OCI-LY7 (cell line): ENCODE data around the gene RRBP1. TPM values are rescaled to one million over a fixed set of nuclear protein-coding genes. Genes with fewer than 3 reads are reported as not detected.

Source experiments
- BruUV-seq: library from RNA; stranded (reverse); fragments of 400-500 nt; replicated peaks from 2 replicates; lab custom pipeline; 2021; lab: Mats Ljungman, UMichigan
- CTCF ChIA-PET: fragments of 300-600 bp; sonication (Branson Sonifier 250); formaldehyde crosslinking; loops from one replicate; lab custom pipeline; 2022; ENCODE audit warnings: antibody characterized with exemption; ENCODE audit not compliant: unreplicated experiment; lab: Charles Lee
- POLR2A ChIA-PET: fragments of 300-600 bp; sonication (Branson Sonifier 250); formaldehyde crosslinking; loops from one replicate; lab custom pipeline; 2022; ENCODE audit warnings: antibody characterized with exemption; lab: Charles Lee
- DNase-seq: peaks from one replicate; pipeline ENCODE4 v3.0.0-alpha.2; 2015; ENCODE audit warnings: low spot score
- H2AFZ ChIP-seq: fragments of 200-600 bp; sonication (generic), shearing (Covaris generic); 2 replicates; pipeline ENCODE4 v1.6.1; 2014; ENCODE audit warnings: mild to moderate bottlenecking, antibody characterized with exemption, low read length, moderate library complexity
- H3K27ac ChIP-seq: fragments of 200-600 bp; sonication (generic); 2 replicates; pipeline ENCODE4 v1.5.1; 2014; ENCODE audit warnings: mixed run types, low read depth, mild to moderate bottlenecking, moderate library complexity, low read length, inconsistent platforms; ENCODE audit not compliant: poor library complexity, severe bottlenecking
- H3K36me3 ChIP-seq: fragments of 200-600 bp; sonication (generic); 2 replicates; pipeline ENCODE4 v1.6.1; 2014; ENCODE audit warnings: mild to moderate bottlenecking, antibody characterized with exemption, low read length, moderate library complexity, mixed read lengths; ENCODE audit not compliant: insufficient read depth
- H3K4me1 ChIP-seq: fragments of 200-600 bp; sonication (generic); 2 replicates; pipeline ENCODE4 v1.5.1; 2014; ENCODE audit warnings: mild to moderate bottlenecking, low read length; ENCODE audit not compliant: insufficient read depth, poor library complexity, severe bottlenecking
- H3K4me2 ChIP-seq: fragments of 200-600 bp; sonication (generic); 2 replicates; pipeline ENCODE4 v1.6.1; 2014; ENCODE audit warnings: mild to moderate bottlenecking, low read length
- H3K4me3 ChIP-seq: fragments of 200-600 bp; sonication (generic); 2 replicates; pipeline ENCODE4 v1.5.1; 2014; ENCODE audit warnings: mild to moderate bottlenecking, low read depth, low read length; ENCODE audit not compliant: poor library complexity, severe bottlenecking
- H3K79me2 ChIP-seq: fragments of 200-600 bp; sonication (generic); 2 replicates; pipeline ENCODE4 v1.6.1; 2016; ENCODE audit warnings: low read depth, mild to moderate bottlenecking, low read length, moderate library complexity, mixed read lengths; ENCODE audit not compliant: insufficient read depth
- H3K9me2 ChIP-seq: fragments of 200-600 bp; sonication (generic); 2 replicates; pipeline ENCODE4 v1.6.1; 2016; ENCODE audit warnings: mild to moderate bottlenecking, low read length, mixed read lengths; ENCODE audit not compliant: insufficient read depth
- H3K9me3 ChIP-seq: fragments of 200-600 bp; sonication (generic); 2 replicates; pipeline ENCODE4 v1.6.1; 2014; ENCODE audit warnings: mild to moderate bottlenecking, mixed run types, low read length, mixed read lengths
- H4K20me1 ChIP-seq: fragments of 200-600 bp; sonication (generic); 2 replicates; pipeline ENCODE4 v1.6.1; 2014; ENCODE audit warnings: mild to moderate bottlenecking, antibody characterized with exemption, low read length, moderate library complexity, mixed read lengths; ENCODE audit not compliant: insufficient read depth
- CTCF ChIP-seq: fragments of 200-600 bp; sonication (generic); conservative IDR thresholded peaks from 2 replicates; pipeline ENCODE4 v1.5.1; 2014; ENCODE audit warnings: mild to moderate bottlenecking, antibody characterized with exemption, low read length, moderate library complexity, mixed read lengths
- EZH2phosphoT487 ChIP-seq: fragments of 200-600 bp; sonication (generic); IDR thresholded peaks from 2 replicates; pipeline ENCODE4 v1.6.1; 2018; ENCODE audit warnings: low read depth, borderline replicate concordance, mild to moderate bottlenecking, mixed run types, antibody characterized with exemption, low read length, moderate library complexity, mixed read lengths
- intact Hi-C: fragments of 100-400 bp; cut with micrococcal nuclease; formaldehyde crosslinking; loops from one replicate; pipeline ENCODE4 v1.10.0; 2022; ENCODE audit not compliant: unreplicated experiment
- total RNA-seq, 2 experiments: library from RNA; depleted of rRNA in 1 of 2; stranded (reverse); fragments of >200 nt in 1 of 2; shearing (Covaris generic) in 1 of 2; gene quantifications; 2 replicates each; pipeline ENCODE4 v1.2.3, GENCODE V29; 2014 to 2022

The RRBP1 gene
- total RNA-seq, 2 experiments from 2014 or later = 13.6 to 46.3 TPM

DNA sequence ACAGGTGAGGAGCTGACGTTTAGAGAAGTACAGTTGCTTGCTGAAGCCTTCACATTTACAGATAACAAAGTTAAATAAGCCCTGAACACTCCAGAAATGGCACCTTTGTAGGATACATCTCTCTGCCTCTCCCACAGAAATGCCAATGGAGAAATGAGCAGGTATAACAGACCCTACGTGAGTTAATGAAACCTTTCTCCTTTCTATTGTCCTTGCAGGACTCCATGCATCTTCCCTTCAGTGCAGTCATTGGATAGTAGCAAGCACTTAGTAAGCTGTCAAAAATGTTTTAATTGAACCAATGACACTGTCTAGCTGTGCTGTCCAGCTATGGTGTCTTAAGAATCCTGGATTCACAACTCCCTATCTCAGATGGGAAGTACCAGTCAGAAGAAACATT is 8.1 kb upstream of the RRBP1 start:
- Histone ChIP-seq H3K9me2 (no peaks in the 10 kb centered on the region), H3K27ac (no peak overlapping the region), H3K4me3 (no peak overlapping the region), H2AFZ (no peak overlapping the region), H3K79me2 (no peaks in the 10 kb centered on the region), H3K4me2 (no peak overlapping the region), H3K4me1 (no peaks in the 10 kb centered on the region), H4K20me1 (no peaks in the 10 kb centered on the region), H3K36me3 (no peaks in the 10 kb centered on the region), H3K9me3 (no peaks in the 10 kb centered on the region)
- no peak for TF ChIP-seq CTCF
- TF ChIP-seq EZH2phosphoT487 = no peak
- CTCF ChIA-PET = interaction anchor here (0.6 kb wide), 1 partner anchor 8 kb away, joined by 4 read pairs; the partner anchor contains the start of gene RRBP1
- POLR2A ChIA-PET = no interaction called here
- intact Hi-C loops = no loop called here
- no TSS peak for BruUV-seq
- DNase-seq = no peak

GRCh38 chr20:17688965-17689364 is 6.9 kb upstream of the RRBP1 start:
- POLR2A ChIA-PET = no interaction called here
- intact Hi-C loops = no loop called here
- Histone ChIP-seq H3K4me1 (no peaks in the 10 kb centered on the region), H4K20me1 (no peaks in the 10 kb centered on the region), H3K4me3 (no peak overlapping the region), H3K9me2 (no peaks in the 10 kb centered on the region), H3K79me2 (no peaks in the 10 kb centered on the region), H3K36me3 (no peaks in the 10 kb centered on the region), H3K9me3 (no peaks in the 10 kb centered on the region), H3K27ac (no peak overlapping the region), H3K4me2 (no peak overlapping the region), H2AFZ (no peak overlapping the region)
- CTCF ChIA-PET = no interaction called here
- TF ChIP-seq EZH2phosphoT487 = no peak
- TF ChIP-seq CTCF = no peak
- DNase-seq = no peak
- no TSS peak for BruUV-seq

- ChIA-PET CTCF (no interaction called here), POLR2A (no interaction called here)
- intact Hi-C loops = no loop called here
Measured at GRCh38 chr20:17687800-17688199, 5.8 kb upstream of the RRBP1 start.

More at GRCh38 chr20:17687800-17688199, 5.8 kb upstream of the RRBP1 start:
- Histone ChIP-seq H2AFZ (no peak overlapping the region), H3K36me3 (no peaks in the 10 kb centered on the region), H3K27ac (no peak overlapping the region), H3K9me2 (no peaks in the 10 kb centered on the region), H3K4me2 (no peak overlapping the region), H3K9me3 (no peaks in the 10 kb centered on the region), H3K4me1 (peaks cover 4% of the 10 kb centered on the region), H4K20me1 (no peaks in the 10 kb centered on the region), H3K79me2 (no peaks in the 10 kb centered on the region), H3K4me3 (no peak overlapping the region)
- TF ChIP-seq CTCF (no peak), EZH2phosphoT487 (no peak)
- no TSS peak for BruUV-seq
- no peak for DNase-seq
